Thyroid gland (tissue), 4 donors: ENCODE results near the gene ARHGAP28. TPM values are rescaled to one million over a fixed set of nuclear protein-coding genes. Genes with fewer than 3 reads are reported as not detected.
"Not testable (repeated sequence)": the region's sequence is repeated elsewhere in the genome, so short reads cannot be mapped to it uniquely, and the experiment has no call there.

Experiments
- DNase-seq, 2 donors: peaks; one replicate each; pipeline ENCODE4 v3.0.0-alpha.2; 2019
- H3K27ac ChIP-seq, 3 donors: fragments of 200-600 bp; sonication (generic); 1 replicate in 2 of 3; 2 replicates in 1 of 3; pipeline ENCODE4 v1.5.1; 2016 to 2019; ENCODE audit warnings: mild to moderate bottlenecking in 1 of 3, moderate library complexity in 1 of 3
- H3K27me3 ChIP-seq: fragments of 200-600 bp; sonication (generic); one replicate; pipeline ENCODE4 v1.5.1; 2019
- H3K36me3 ChIP-seq, 2 donors: fragments of 200-600 bp; sonication (generic); one replicate each; pipeline ENCODE4 v1.5.1; 2016 to 2019
- H3K4me1 ChIP-seq, 2 donors: fragments of 200-600 bp; sonication (generic); one replicate each; pipeline ENCODE4 v1.5.1; 2017 to 2019
- H3K4me3 ChIP-seq, 3 donors: fragments of 200-600 bp; sonication (generic); replicated peaks in 1 of 3; 1 replicate in 2 of 3; 2 replicates in 1 of 3; pipeline ENCODE4 v1.5.1; 2016; ENCODE audit warnings: mild to moderate bottlenecking in 1 of 3
- H3K9me3 ChIP-seq: fragments of 200-600 bp; sonication (generic); one replicate; pipeline ENCODE4 v1.5.1; 2017
- CTCF ChIP-seq, 6 experiments: fragments of 200-600 bp in 3 of 6; fragments of 450-650 bp in 3 of 6; sonication (generic) in 3 of 6; IDR thresholded peaks; one replicate each; pipeline ENCODE4 v1.5.1; 2016 to 2019; ENCODE audit warnings: antibody characterized with exemption in 6 of 6, mild to moderate bottlenecking in 2 of 6, inconsistent platforms in 1 of 6, moderate library complexity in 1 of 6
- POLR2A ChIP-seq, 2 donors: fragments of 450-650 bp; IDR thresholded peaks; one replicate each; pipeline ENCODE4 v1.6.1; 2017; ENCODE audit warnings: antibody characterized with exemption in 2 of 2, mild to moderate bottlenecking in 2 of 2, moderate library complexity in 1 of 2
- WGBS, 2 donors: methylation state at CpG; one replicate each; pipeline ENCODE4 v1.1.5; 2017; 5-methylcytosine and 5-hydroxymethylcytosine counted together
- intact Hi-C: fragments of 100-400 bp; cut with DNase I; formaldehyde crosslinking; loops from one replicate; pipeline ENCODE4 v1.15.1; 2023
- total RNA-seq, 4 donors: library from RNA; depleted of rRNA; stranded (reverse); fragments of >200 nt; gene quantifications; one replicate each; pipeline ENCODE4 v1.2.3, GENCODE V29; 2016

Gene ARHGAP28
- total RNA-seq, 4 donors from 2014 or later: 2.8 to 26.5 (median 9.1) TPM

- H3K4me3 ChIP-seq: no peak overlapping the region
- no peaks in the 10 kb centered on the region for H3K36me3 ChIP-seq
- H3K4me1 ChIP-seq: no peaks in the 10 kb centered on the region
- H3K9me3 ChIP-seq: no peaks in the 10 kb centered on the region
- WGBS, 2 donors: 92 to 97% methylated on average over 2 of the region's 2 CpGs
- no peak overlapping the region for H3K27ac ChIP-seq
- TF ChIP-seq CTCF (IDR thresholded peaks at IDR 0.05) (no peak), POLR2A (IDR thresholded peaks at IDR 0.05) (no peak)
- no peaks in the 10 kb centered on the region for H3K27me3 ChIP-seq
- intact Hi-C loops: no loop called here
- no peak for DNase-seq
These were observed 64.5 kb downstream of the ARHGAP28 start for GRCh38 chr18:6793986-6794385.

GRCh38 chr18:6795307-6795706, 65.8 kb downstream of the ARHGAP28 start:
- no peak for TF ChIP-seq POLR2A (IDR thresholded peaks at IDR 0.05)
- no peak for TF ChIP-seq CTCF (IDR thresholded peaks at IDR 0.05)
- 75 to 76% methylated on average over 4 of the region's 4 CpGs for WGBS, 2 donors
- no peak overlapping the region for H3K4me3 ChIP-seq

GRCh38 chr18:6796511-6796910, 67.0 kb downstream of the ARHGAP28 start:
- Histone ChIP-seq H3K27me3 (no peaks in the 10 kb centered on the region), H3K9me3 (no peaks in the 10 kb centered on the region), H3K4me3 (no peak overlapping the region), H3K27ac (no peak overlapping the region), H3K36me3 (no peaks in the 10 kb centered on the region), H3K4me1 (no peaks in the 10 kb centered on the region)
- intact Hi-C loops: no loop called here
- 94 to 99% methylated on average over 3 of the region's 3 CpGs for WGBS, 2 donors
- DNase-seq: no peak
- no peak for TF ChIP-seq POLR2A (IDR thresholded peaks at IDR 0.05)
- TF ChIP-seq CTCF (IDR thresholded peaks at IDR 0.05): no peak

More at GRCh38 chr18:6795307-6795706, 65.8 kb downstream of the ARHGAP28 start:
- intact Hi-C loops: no loop called here
- Histone ChIP-seq H3K36me3 (no peaks in the 10 kb centered on the region), H3K9me3 (no peaks in the 10 kb centered on the region), H3K27ac (no peak overlapping the region), H3K4me1 (no peaks in the 10 kb centered on the region), H3K27me3 (no peaks in the 10 kb centered on the region)
- DNase-seq: no peak

- WGBS, 2 donors: 81 to 89% methylated on average over 5 of the region's 5 CpGs
- no peak for TF ChIP-seq CTCF (IDR thresholded peaks at IDR 0.05)
- no peak for TF ChIP-seq POLR2A (IDR thresholded peaks at IDR 0.05)
- H3K9me3 ChIP-seq: no peaks in the 10 kb centered on the region
- intact Hi-C loops: no loop called here
- no peak overlapping the region for H3K4me3 ChIP-seq
- no peak for DNase-seq
- no peak overlapping the region for H3K27ac ChIP-seq
- H3K4me1 ChIP-seq: no peaks in the 10 kb centered on the region
- no peaks in the 10 kb centered on the region for H3K27me3 ChIP-seq
- no peaks in the 10 kb centered on the region for H3K36me3 ChIP-seq
These were observed 67.7 kb downstream of the ARHGAP28 start for GRCh38 chr18:6797171-6797570.

GRCh38 chr18:6798896-6799295, 69.4 kb downstream of the ARHGAP28 start:
- H3K9me3 ChIP-seq: no peaks in the 10 kb centered on the region
- TF ChIP-seq CTCF (IDR thresholded peaks at IDR 0.05) (no peak), POLR2A (IDR thresholded peaks at IDR 0.05) (no peak)
- WGBS, 2 donors: 89 to 95% methylated on average over 1 of the region's 1 CpG
- no peaks in the 10 kb centered on the region for H3K4me1 ChIP-seq
- no peaks in the 10 kb centered on the region for H3K27me3 ChIP-seq
- DNase-seq: no peak
- intact Hi-C loops: no loop called here
- no peak overlapping the region for H3K4me3 ChIP-seq
- no peaks in the 10 kb centered on the region for H3K36me3 ChIP-seq
- H3K27ac ChIP-seq: no peak overlapping the region

- intact Hi-C loops, H3K4me1 ChIP-seq, H3K27me3 ChIP-seq, H3K27ac ChIP-seq, H3K4me3 ChIP-seq, H3K36me3 ChIP-seq, H3K9me3 ChIP-seq, DNase-seq: not testable (repeated sequence)
- WGBS, 2 donors: 92 to 95% methylated on average over 1 of the region's 1 CpG
These were observed 70.8 kb downstream of the ARHGAP28 start for GRCh38 chr18:6800309-6800708.
